Measurements from ENCODE around the gene MACROD2.

- TF ChIP-seq, protein P1, sequence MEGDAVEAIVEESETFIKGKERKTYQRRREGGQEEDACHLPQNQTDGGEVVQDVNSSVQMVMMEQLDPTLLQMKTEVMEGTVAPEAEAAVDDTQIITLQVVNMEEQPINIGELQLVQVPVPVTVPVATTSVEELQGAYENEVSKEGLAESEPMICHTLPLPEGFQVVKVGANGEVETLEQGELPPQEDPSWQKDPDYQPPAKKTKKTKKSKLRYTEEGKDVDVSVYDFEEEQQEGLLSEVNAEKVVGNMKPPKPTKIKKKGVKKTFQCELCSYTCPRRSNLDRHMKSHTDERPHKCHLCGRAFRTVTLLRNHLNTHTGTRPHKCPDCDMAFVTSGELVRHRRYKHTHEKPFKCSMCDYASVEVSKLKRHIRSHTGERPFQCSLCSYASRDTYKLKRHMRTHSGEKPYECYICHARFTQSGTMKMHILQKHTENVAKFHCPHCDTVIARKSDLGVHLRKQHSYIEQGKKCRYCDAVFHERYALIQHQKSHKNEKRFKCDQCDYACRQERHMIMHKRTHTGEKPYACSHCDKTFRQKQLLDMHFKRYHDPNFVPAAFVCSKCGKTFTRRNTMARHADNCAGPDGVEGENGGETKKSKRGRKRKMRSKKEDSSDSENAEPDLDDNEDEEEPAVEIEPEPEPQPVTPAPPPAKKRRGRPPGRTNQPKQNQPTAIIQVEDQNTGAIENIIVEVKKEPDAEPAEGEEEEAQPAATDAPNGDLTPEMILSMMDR (conservative IDR thresholded peaks at IDR 0.05): no peak
- TF ChIP-seq ZFX (IDR thresholded peaks at IDR 0.05): no peak
These were observed 2006.0 kb downstream of the MACROD2 start for GRCh38 chr20:16001286-16001685.
